Kidney (tissue), 14 donors: ENCODE measurements around the gene ZNF143. TPM values are rescaled to one million over a fixed set of nuclear protein-coding genes. Genes with fewer than 3 reads are reported as not detected.

ENCODE experiments used
- DNase-seq, 5 donors: peaks; one replicate each; pipeline ENCODE4 v3.0.0-alpha.2; 2013 to 2020
- FAIRE-seq: peaks from 2 replicates; lab custom pipeline; 2012; peaks lifted over from hg19 to GRCh38; lab: Jason Lieb, UNC
- H3K27ac ChIP-seq, 2 donors: one replicate each; pipeline ENCODE4 v1.7.0; 2013; ENCODE audit warnings: low read depth in 2 of 2, low read length in 2 of 2, inconsistent platforms in 1 of 2
- H3K27me3 ChIP-seq: one replicate; pipeline ENCODE4 v1.7.1; 2013; ENCODE audit warnings: low read length, inconsistent platforms; ENCODE audit not compliant: control insufficient read depth, insufficient read depth
- H3K36me3 ChIP-seq, 3 donors: one replicate each; pipeline versions ENCODE4 v1.7.0 to v1.7.1; 2013; ENCODE audit warnings: low read length in 3 of 3, control low read depth in 1 of 3, inconsistent platforms in 1 of 3; ENCODE audit not compliant: insufficient read depth in 3 of 3, control insufficient read depth in 2 of 3
- H3K4me1 ChIP-seq, 3 donors: one replicate each; pipeline versions ENCODE4 v1.7.0 to v1.7.1; 2013; ENCODE audit warnings: low read length in 3 of 3, inconsistent platforms in 1 of 3, low read depth in 1 of 3; ENCODE audit not compliant: control insufficient read depth in 2 of 3, insufficient read depth in 2 of 3
- H3K4me3 ChIP-seq, 3 donors: one replicate each; pipeline versions ENCODE4 v1.7.0 to v1.8.1; 2013; ENCODE audit warnings: low read length in 3 of 3, control low read depth in 1 of 3, inconsistent platforms in 1 of 3
- H3K9ac ChIP-seq, 3 donors: one replicate each; pipeline versions ENCODE4 v1.7.0 to v1.7.1; 2013; ENCODE audit warnings: low read length in 3 of 3, control low read depth in 1 of 3, inconsistent platforms in 1 of 3
- H3K9me3 ChIP-seq, 3 donors: one replicate each; pipeline versions ENCODE4 v1.7.0 to v1.7.1; 2013; ENCODE audit warnings: low read length in 3 of 3, control low read depth in 1 of 3, inconsistent platforms in 1 of 3; ENCODE audit not compliant: control insufficient read depth in 2 of 3, insufficient read depth in 1 of 3
- CTCF ChIP-seq: IDR thresholded peaks from 3 replicates; pipeline ENCODE4 v1.5.1; 2012; ENCODE audit warnings: mild to moderate bottlenecking, moderate library complexity, borderline replicate concordance; ENCODE audit not compliant: insufficient read depth; ENCODE audit errors: extremely low read depth
- intact Hi-C: fragments of 100-400 bp; cut with DNase I; formaldehyde crosslinking; loops from one replicate; pipeline ENCODE4 v1.11.1; 2022
- polyA plus RNA-seq: library from polyadenylated mRNA; stranded (reverse); fragments of 350-450 nt; fragmentation: Illumina TruSeq; extraction: RNeasy Lipid Tissue Mini Kit (QIAGEN cat#74804); gene quantifications from one replicate; pipeline ENCODE4 v1.2.3, GENCODE V29; 2014; ENCODE audit warnings: low read depth, low replicate concordance; ENCODE audit not compliant: insufficient read depth
- total RNA-seq: library from RNA; stranded (reverse); fragmentation: NEBNext Ultra II Directional; extraction: Animal tissue kit (Norgen Biotek cat#: 25700); gene quantifications from one replicate; pipeline ENCODE4 v1.2.1, GENCODE V29; 2021
- donor health status: control.
- donor health status: control.
- donor health status: control.
- donor health status: control.
- donor health status: control.
- donor health status: DM: yes; HTN: yes; CAD: no.
- donor health status: Normal renal cell carcinoma (clear cell type).

Gene ZNF143
- total and polyA plus RNA-seq, 2 donors from 2014 or later = 8.6 to 30.3 TPM

GRCh38 chr11:9568854-9569587 lies 108.2 kb downstream of the ZNF143 start:
- TF ChIP-seq CTCF = no peak
- no peaks in the 10 kb centered on the region for H3K36me3 ChIP-seq
- peak overlapping the region; percentile 35 to 43 (median 42) for H3K4me3 ChIP-seq
- DNase-seq (peak; percentile 72 to 97 (median 82)), FAIRE-seq (peak; percentile 52)
- H3K27me3 ChIP-seq = no peaks in the 10 kb centered on the region
- peak overlapping the region in 2 of 3 donors; percentile 4 to 20 for H3K9ac ChIP-seq
- H3K9me3 ChIP-seq = no peaks in the 10 kb centered on the region
- intact Hi-C loops = no loop called here
- peak overlapping the region; percentile 83 for H3K27ac ChIP-seq
- peaks cover 9 to 29% (median 14%) of the 10 kb centered on the region in 3 donors for H3K4me1 ChIP-seq

DNA sequence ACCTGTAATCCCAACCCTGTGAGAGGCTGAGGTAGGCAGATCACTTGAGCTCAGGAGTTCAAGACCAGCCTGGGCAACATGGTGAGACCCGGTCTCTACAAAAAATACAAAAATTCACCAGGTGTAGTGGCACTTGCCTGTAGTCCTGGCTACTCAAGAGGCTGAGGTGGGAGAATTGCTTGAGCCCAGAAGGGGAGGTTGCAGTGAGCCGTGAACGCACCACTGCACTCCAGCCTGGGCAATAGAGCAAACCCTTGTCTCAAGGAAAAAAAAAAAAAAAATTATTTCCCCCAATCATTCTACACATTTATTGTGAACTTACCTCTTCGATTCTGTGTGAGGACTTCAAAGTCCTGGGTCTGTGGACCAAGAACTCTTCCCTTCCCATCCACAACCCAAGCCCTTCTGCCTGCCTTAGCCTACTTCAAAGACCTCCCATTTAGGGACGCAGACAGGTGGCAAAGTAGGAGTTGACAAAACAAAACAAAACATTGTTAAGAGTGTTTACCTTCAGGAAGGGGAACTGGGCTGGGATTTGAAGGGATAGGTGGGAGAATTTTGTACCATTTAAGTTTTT lies 108.9 kb downstream of the ZNF143 start:
- Histone ChIP-seq H3K9ac (peak overlapping the region in 2 of 3 donors; percentile 4 to 20), H3K9me3 (no peaks in the 10 kb centered on the region), H3K36me3 (no peaks in the 10 kb centered on the region), H3K4me3 (peak overlapping the region in 2 of 3 donors; percentile 35 to 42), H3K27ac (peak overlapping the region; percentile 83), H3K27me3 (no peaks in the 10 kb centered on the region), H3K4me1 (peaks cover 9 to 29% (median 14%) of the 10 kb centered on the region in 3 donors)
- intact Hi-C loops = no loop called here
- no peak for TF ChIP-seq CTCF
- no peak for FAIRE-seq
- DNase-seq = peak in 2 of 5 donors; percentile 41 to 54

DNA sequence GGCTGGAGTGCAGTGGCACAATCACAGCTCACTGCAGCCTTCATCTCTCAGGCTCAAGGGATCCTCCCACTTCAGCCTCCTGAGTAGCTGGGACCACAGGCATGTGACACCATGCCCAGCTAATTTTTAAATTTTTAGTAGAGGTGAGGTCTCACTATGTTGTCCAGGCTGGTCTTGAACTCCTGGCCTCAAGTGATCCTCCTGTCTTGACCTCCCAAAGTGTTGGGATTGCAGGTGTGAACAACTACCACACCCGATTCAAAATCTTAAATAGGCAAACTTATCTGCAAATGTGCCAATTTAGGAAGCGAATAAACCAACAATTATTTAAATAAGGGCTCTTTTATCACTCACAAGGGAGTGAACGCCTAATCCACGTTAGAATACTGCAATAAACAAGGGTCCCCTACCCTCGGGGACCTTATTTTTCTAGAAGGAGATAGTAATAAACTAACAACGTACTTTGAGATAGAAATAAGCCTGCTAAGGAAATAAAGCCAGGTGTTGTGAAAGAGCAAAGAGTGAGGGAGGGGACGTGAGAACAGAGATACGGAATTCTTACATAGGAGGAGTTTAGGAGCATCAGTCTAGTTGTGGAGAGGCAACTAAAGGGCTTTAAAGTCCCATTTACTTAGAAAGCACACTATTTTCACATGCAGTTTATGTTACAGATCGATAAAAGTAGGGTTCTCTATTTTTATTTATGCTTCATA lies 109.7 kb downstream of the ZNF143 start:
- FAIRE-seq (no peak), DNase-seq (no peak)
- peaks cover 9 to 29% (median 14%) of the 10 kb centered on the region in 3 donors for H3K4me1 ChIP-seq
- H3K9ac ChIP-seq = no peak overlapping the region
- no peak for TF ChIP-seq CTCF
- intact Hi-C loops = no loop called here
- peak overlapping the region in 1 of 2 donors; percentile 83 for H3K27ac ChIP-seq
- H3K36me3 ChIP-seq = no peaks in the 10 kb centered on the region
- H3K4me3 ChIP-seq = no peak overlapping the region
- no peaks in the 10 kb centered on the region for H3K9me3 ChIP-seq
- H3K27me3 ChIP-seq = no peaks in the 10 kb centered on the region
